Neural progenitor cell (in vitro differentiated cells): Measurements from ENCODE around the gene CDK2AP2. TPM values are rescaled to one million over a fixed set of nuclear protein-coding genes. Genes with fewer than 3 reads are reported as not detected.

Experiments used
- DNase-seq: peaks from one replicate; pipeline ENCODE4 v3.0.0-alpha.2; 2016; ENCODE audit warnings: low spot score
- H2AFZ ChIP-seq: fragments of 200-600 bp; sonication (generic); replicated peaks from 2 replicates; pipeline ENCODE4 v1.6.1; 2016; ENCODE audit warnings: antibody characterized with exemption
- H3F3A ChIP-seq: fragments of 200-600 bp; sonication (generic); 2 replicates; pipeline ENCODE4 v1.6.1; 2016; ENCODE audit warnings: antibody characterized with exemption, low read depth
- H3K27ac ChIP-seq: fragments of 200-600 bp; sonication (generic); 2 replicates; pipeline ENCODE4 v1.5.1; 2016; ENCODE audit warnings: mild to moderate bottlenecking
- H3K27me3 ChIP-seq: fragments of 200-600 bp; sonication (generic); 2 replicates; pipeline ENCODE4 v1.6.1; 2016; ENCODE audit warnings: mild to moderate bottlenecking, moderate library complexity
- H3K36me3 ChIP-seq: fragments of 200-600 bp; sonication (generic); 2 replicates; pipeline ENCODE4 v1.5.1; 2016
- H3K4me1 ChIP-seq: fragments of 200-600 bp; sonication (generic); 2 replicates; pipeline ENCODE4 v1.6.1; 2016; ENCODE audit warnings: mixed run types
- H3K4me2 ChIP-seq: fragments of 200-600 bp; sonication (generic); 2 replicates; pipeline ENCODE4 v1.6.1; 2016
- H3K4me3 ChIP-seq: fragments of 200-600 bp; sonication (generic); 2 replicates; pipeline ENCODE4 v1.5.1; 2016
- H3K79me2 ChIP-seq: fragments of 200-600 bp; sonication (generic); 2 replicates; pipeline ENCODE4 v1.6.1; 2016; ENCODE audit warnings: low read depth
- H3K9ac ChIP-seq: fragments of 200-600 bp; sonication (generic); 2 replicates; pipeline ENCODE4 v1.6.1; 2016
- H3K9me3 ChIP-seq: fragments of 200-600 bp; sonication (generic); 2 replicates; pipeline ENCODE4 v1.5.1; 2016; ENCODE audit warnings: low read depth
- H4K20me1 ChIP-seq: fragments of 200-600 bp; sonication (generic); 2 replicates; pipeline ENCODE4 v1.6.1; 2016; ENCODE audit warnings: low read depth
- H3K27ac Mint-ChIP-seq: 3 replicates; pipeline ENCODE4 v1.8.0; 2021; ENCODE audit warnings: mixed read lengths
- H3K27me3 Mint-ChIP-seq: 2 replicates; pipeline ENCODE4 v1.8.0; 2022; ENCODE audit warnings: low read depth, mild to moderate bottlenecking, inconsistent platforms, moderate library complexity, mixed read lengths; ENCODE audit not compliant: insufficient read depth
- H3K36me3 Mint-ChIP-seq: 3 replicates; pipeline ENCODE4 v1.8.0; 2021; ENCODE audit warnings: mixed read lengths
- H3K4me1 Mint-ChIP-seq: 3 replicates; pipeline ENCODE4 v1.8.0; 2021; ENCODE audit warnings: mixed read lengths
- H3K4me3 Mint-ChIP-seq: 3 replicates; pipeline ENCODE4 v1.8.0; 2021; ENCODE audit warnings: mild to moderate bottlenecking, moderate library complexity, mixed read lengths
- H3K9me3 Mint-ChIP-seq: 3 replicates; pipeline ENCODE4 v1.8.0; 2020; ENCODE audit warnings: mixed read lengths
- CTCF ChIP-seq: fragments of 200-600 bp; sonication (generic); IDR thresholded peaks from 2 replicates; pipeline ENCODE4 v1.5.1; 2017; ENCODE audit warnings: antibody characterized with exemption, mild to moderate bottlenecking
- EZH2 ChIP-seq: fragments of 200-600 bp; sonication (generic); IDR thresholded peaks from 2 replicates; pipeline ENCODE4 v1.6.1; 2017; ENCODE audit warnings: antibody characterized with exemption, mild to moderate bottlenecking, moderate library complexity
- EZH2phosphoT487 ChIP-seq: fragments of 200-600 bp; sonication (generic); IDR thresholded peaks from 2 replicates; pipeline ENCODE4 v1.6.1; 2017; ENCODE audit warnings: antibody characterized with exemption
- total RNA-seq: library from RNA; depleted of rRNA; stranded (reverse); fragments of >200 nt; gene quantifications from 2 replicates; pipeline ENCODE4 v1.2.3, GENCODE V29; 2015; ENCODE audit warnings: low replicate concordance

Gene CDK2AP2
- total RNA-seq, 1 donor from 2014 or later: 2.1 TPM

- Histone ChIP-seq H3F3A (peaks cover 41% of the 10 kb centered on the region), H3K27me3 (peaks cover 11% of the 10 kb centered on the region), H4K20me1 (peaks cover 51% of the 10 kb centered on the region), H3K79me2 (peaks cover 9% of the 10 kb centered on the region), H3K27ac (no peak overlapping the region), H3K4me2 (peak overlapping the region; percentile 89), H3K4me3 (peak overlapping the region; percentile 71), H3K9ac (no peak overlapping the region), H2AFZ (peak overlapping the region; percentile 29), H3K36me3 (no peaks in the 10 kb centered on the region), H3K9me3 (no peaks in the 10 kb centered on the region), H3K4me1 (peaks cover 23% of the 10 kb centered on the region)
- Mint-ChIP-seq H3K4me1 (peaks cover 23% of the 10 kb centered on the region), H3K4me3 (peak overlapping the region; percentile 75), H3K27ac (no peak overlapping the region), H3K27me3 (peaks cover 4% of the 10 kb centered on the region), H3K9me3 (no peaks in the 10 kb centered on the region), H3K36me3 (peaks cover 12% of the 10 kb centered on the region)
- peak; percentile 62 for DNase-seq
- TF ChIP-seq EZH2phosphoT487 (no peak), CTCF (no peak), EZH2 (no peak)
Measured at GRCh38 chr11:67503119-67504004, 4.6 kb downstream of the CDK2AP2 start.

GRCh38 chr11:67502328-67502979 lies 5.5 kb downstream of the CDK2AP2 start:
- Histone ChIP-seq H3K27me3 (peaks cover 11% of the 10 kb centered on the region), H3K9me3 (no peaks in the 10 kb centered on the region), H3K4me1 (peaks cover 22% of the 10 kb centered on the region), H3K36me3 (no peaks in the 10 kb centered on the region), H3F3A (peaks cover 36% of the 10 kb centered on the region), H3K79me2 (peaks cover 8% of the 10 kb centered on the region), H3K4me3 (no peak overlapping the region), H4K20me1 (peaks cover 48% of the 10 kb centered on the region), H2AFZ (no peak overlapping the region), H3K27ac (no peak overlapping the region), H3K4me2 (no peak overlapping the region), H3K9ac (no peak overlapping the region)
- TF ChIP-seq EZH2phosphoT487 (no peak), EZH2 (no peak), CTCF (no peak)
- Mint-ChIP-seq H3K4me3 (peak overlapping the region; percentile 75), H3K4me1 (peaks cover 23% of the 10 kb centered on the region), H3K27ac (no peak overlapping the region), H3K36me3 (peaks cover 12% of the 10 kb centered on the region), H3K27me3 (peaks cover 4% of the 10 kb centered on the region), H3K9me3 (no peaks in the 10 kb centered on the region)
- no peak for DNase-seq

GRCh38 chr11:67501854-67502253 lies 6.1 kb downstream of the CDK2AP2 start:
- Histone ChIP-seq H3K4me3 (no peak overlapping the region), H3K4me1 (peaks cover 16% of the 10 kb centered on the region), H3F3A (peaks cover 30% of the 10 kb centered on the region), H3K9ac (no peak overlapping the region), H3K9me3 (no peaks in the 10 kb centered on the region), H4K20me1 (peaks cover 42% of the 10 kb centered on the region), H3K4me2 (no peak overlapping the region), H3K36me3 (no peaks in the 10 kb centered on the region), H3K27me3 (peaks cover 11% of the 10 kb centered on the region), H3K27ac (no peak overlapping the region), H3K79me2 (peaks cover 2% of the 10 kb centered on the region), H2AFZ (no peak overlapping the region)
- Mint-ChIP-seq H3K36me3 (peaks cover 12% of the 10 kb centered on the region), H3K27me3 (peaks cover 4% of the 10 kb centered on the region), H3K9me3 (no peaks in the 10 kb centered on the region), H3K4me3 (no peak overlapping the region), H3K27ac (no peak overlapping the region), H3K4me1 (peaks cover 19% of the 10 kb centered on the region)
- DNase-seq: no peak
- no peak for TF ChIP-seq CTCF
- TF ChIP-seq EZH2: no peak
- TF ChIP-seq EZH2phosphoT487: no peak
